GM12892 (cell line): ENCODE results near the gene MLH1.

Experiments
- DNase-seq: peaks from one replicate; pipeline ENCODE4 v3.0.0; 2011; ENCODE audit not compliant: insufficient read length
- FAIRE-seq: peaks from 2 replicates; lab custom pipeline; 2011; peaks lifted over from hg19 to GRCh38; lab: Jason Lieb, UNC
- POLR2A ChIP-seq: IDR thresholded peaks from 2 replicates; pipeline ENCODE4 v1.6.1; 2011; ENCODE audit warnings: low read depth, low read length, control low read depth
- POLR2AphosphoS5 ChIP-seq: IDR thresholded peaks from 2 replicates; pipeline ENCODE4 v1.6.1; 2011; ENCODE audit warnings: low read depth, low read length, control low read depth
- TAF1 ChIP-seq: IDR thresholded peaks from 2 replicates; pipeline ENCODE4 v1.6.1; 2011; ENCODE audit warnings: low read depth, mild to moderate bottlenecking, control low read depth, low read length, borderline replicate concordance

MLH1 gene

GRCh38 chr3:36989568-36989967 lies 3.8 kb upstream of the MLH1 start:
- DNase-seq (no peak), FAIRE-seq (no peak)
- TF ChIP-seq TAF1 = no peak
- TF ChIP-seq POLR2A = no peak
- no peak for TF ChIP-seq POLR2AphosphoS5

GRCh38 chr3:36991147-36991546 lies 2.2 kb upstream of the MLH1 start:
- DNase-seq (no peak), FAIRE-seq (peak; percentile 51)
- TF ChIP-seq TAF1 = no peak

- peak; percentile 33 for FAIRE-seq
Measured at GRCh38 chr3:36991923-36992805, 1.2 kb upstream of the MLH1 start.

GRCh38 chr3:36992806-36993325 lies 452 bp upstream of the MLH1 start, which contains the start of gene EPM2AIP1:
Gene EPM2AIP1, minus strand, starts transcription at chr3:36993131. Its CDS starts 54 bp downstream, at chr3:36993077.
- DNase-seq = peak; percentile 78

More at GRCh38 chr3:36991923-36992805, 1.2 kb upstream of the MLH1 start:
- no peak for DNase-seq
- TF ChIP-seq POLR2A (no peak), TAF1 (no peak), POLR2AphosphoS5 (no peak)

GRCh38 chr3:37014620-37015019 lies 21.3 kb downstream of the MLH1 start:
- DNase-seq = no peak
- FAIRE-seq = no peak
- no peak for TF ChIP-seq TAF1
- no peak for TF ChIP-seq POLR2A
- no peak for TF ChIP-seq POLR2AphosphoS5

More at GRCh38 chr3:36992806-36993325, 452 bp upstream of the MLH1 start, which contains the start of gene EPM2AIP1:
- TF ChIP-seq POLR2A = peak; percentile 87
- 0 out of 2 replicates have a peak, but pooled peaks have one; percentile 15 for TF ChIP-seq TAF1
- TF ChIP-seq POLR2AphosphoS5 = peak; percentile 93
- no peak for FAIRE-seq

GRCh38 chr3:37015642-37016041 lies 22.3 kb downstream of the MLH1 start:
- no peak for TF ChIP-seq TAF1
- TF ChIP-seq POLR2A = no peak
- TF ChIP-seq POLR2AphosphoS5 = no peak
- DNase-seq = no peak
- FAIRE-seq = no peak

GRCh38 chr3:37016903-37017302 lies 23.6 kb downstream of the MLH1 start:
- no peak for TF ChIP-seq TAF1
- no peak for TF ChIP-seq POLR2AphosphoS5
- TF ChIP-seq POLR2A = no peak
- DNase-seq (no peak), FAIRE-seq (no peak)

GRCh38 chr3:37017683-37018082 lies 24.4 kb downstream of the MLH1 start:
- TF ChIP-seq POLR2A (no peak), TAF1 (no peak), POLR2AphosphoS5 (no peak)
- DNase-seq (no peak), FAIRE-seq (no peak)

GRCh38 chr3:37024092-37024491 lies 30.8 kb downstream of the MLH1 start:
- TF ChIP-seq TAF1 = no peak
- TF ChIP-seq POLR2A = no peak
- no peak for TF ChIP-seq POLR2AphosphoS5
- DNase-seq (no peak), FAIRE-seq (no peak)

GRCh38 chr3:37024820-37025405 lies 31.6 kb downstream of the MLH1 start:
- TF ChIP-seq POLR2A (no peak), TAF1 (no peak), POLR2AphosphoS5 (no peak)
- peak; percentile 40 for FAIRE-seq
- DNase-seq = no peak

- no peak for DNase-seq
- TF ChIP-seq POLR2A = no peak
- no peak for FAIRE-seq
Measured at GRCh38 chr3:37025561-37026335, 32.4 kb downstream of the MLH1 start.
